GM19035 (cell line): Measurements from ENCODE around the gene TPSG1.
"Not testable (repeated sequence)": the region's sequence is repeated elsewhere in the genome, so short reads cannot be mapped to it uniquely, and the experiment has no call there.

Experiments
- ATAC-seq: cut with Tn5 transposase; IDR thresholded peaks from one replicate; pipeline ENCODE4 v1.9.1; 2021; ENCODE audit not compliant: unreplicated experiment

Gene TPSG1

GRCh38 chr16:1257561-1258224 is 32.6 kb upstream of the TPSG1 start:
- ATAC-seq: no peak

DNA sequence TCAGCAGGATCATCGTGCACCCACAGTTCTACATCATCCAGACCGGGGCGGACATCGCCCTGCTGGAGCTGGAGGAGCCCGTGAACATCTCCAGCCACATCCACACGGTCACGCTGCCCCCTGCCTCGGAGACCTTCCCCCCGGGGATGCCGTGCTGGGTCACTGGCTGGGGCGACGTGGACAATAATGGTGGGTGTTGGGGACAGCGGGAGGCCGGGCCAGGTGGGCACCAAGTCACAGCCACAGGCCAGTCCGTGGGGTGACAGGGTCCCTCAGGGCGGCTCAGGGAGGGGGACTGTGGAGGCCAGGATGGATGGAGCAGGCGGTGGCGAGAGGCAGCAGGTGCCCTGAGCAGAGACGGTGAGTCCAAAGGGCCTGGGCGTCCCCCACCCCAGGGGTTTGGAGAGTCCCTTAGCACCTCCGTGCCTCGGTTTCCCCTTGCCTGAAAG is 31.8 kb upstream of the TPSG1 start:
- no peak for ATAC-seq

DNA sequence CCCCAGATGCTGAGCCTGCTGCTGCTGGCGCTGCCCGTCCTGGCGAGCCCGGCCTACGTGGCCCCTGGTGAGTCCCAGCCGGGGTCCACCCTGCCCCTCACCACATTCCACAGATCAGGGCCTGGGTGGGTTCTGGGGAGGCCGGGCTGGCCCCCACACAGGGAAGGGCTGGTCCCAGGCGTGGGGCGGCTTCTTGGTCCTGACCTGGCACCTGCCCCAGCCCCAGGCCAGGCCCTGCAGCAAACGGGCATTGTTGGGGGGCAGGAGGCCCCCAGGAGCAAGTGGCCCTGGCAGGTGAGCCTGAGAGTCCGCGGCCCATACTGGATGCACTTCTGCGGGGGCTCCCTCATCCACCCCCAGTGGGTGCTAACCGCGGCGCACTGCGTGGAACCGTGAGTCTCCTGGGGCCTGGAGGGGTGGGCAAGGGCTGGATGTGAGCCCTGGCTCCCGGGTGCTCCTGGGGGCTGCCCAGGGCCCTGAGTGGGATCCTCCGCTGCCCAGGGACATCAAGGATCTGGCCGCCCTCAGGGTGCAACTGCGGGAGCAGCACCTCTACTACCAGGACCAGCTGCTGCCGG is 31.3 kb upstream of the TPSG1 start:
- not testable (repeated sequence) for ATAC-seq

GRCh38 chr16:1255276-1256122 is 30.4 kb upstream of the TPSG1 start, which contains the start of gene TPSD1:
TSS of gene TPSD1 (plus strand) at chr16:1256069. CDS start at chr16:1256281, 212 bp downstream.
- ATAC-seq: not testable (repeated sequence)

GRCh38 chr16:1254821-1255220 is 29.8 kb upstream of the TPSG1 start:
- ATAC-seq: not testable (repeated sequence)

DNA sequence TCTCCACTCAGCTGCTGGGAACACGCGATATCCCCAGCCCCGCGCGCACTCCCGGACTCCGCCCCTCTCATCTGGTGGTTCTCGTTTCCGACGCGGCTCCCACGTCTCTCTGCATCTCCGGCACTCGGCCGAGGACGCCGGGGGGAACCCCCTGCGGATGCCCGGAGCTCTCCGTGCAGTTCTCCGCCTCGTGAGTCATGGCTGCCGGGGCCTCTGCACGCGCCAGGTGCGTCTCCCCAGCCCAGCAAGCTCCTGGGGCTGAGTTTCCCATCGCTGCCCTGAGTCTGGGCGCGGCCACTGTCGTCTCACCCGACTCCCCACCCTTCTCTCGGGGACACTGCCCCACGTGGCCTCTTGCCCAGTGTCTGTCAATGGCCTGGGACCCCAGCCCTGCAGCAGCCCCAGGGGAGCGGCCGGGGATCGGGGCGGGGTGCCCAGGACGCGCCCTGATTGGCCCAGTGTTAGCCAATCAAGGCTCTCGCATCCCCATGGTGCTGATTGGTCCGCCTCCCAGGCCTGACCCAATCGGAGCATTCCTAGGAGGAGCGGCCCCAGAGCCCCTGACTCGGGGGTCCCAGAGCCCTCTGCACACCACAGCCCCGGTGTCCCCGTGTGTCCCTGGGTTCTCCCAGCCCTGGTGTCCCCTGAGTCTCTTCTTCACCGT is 28.8 kb upstream of the TPSG1 start:
- not testable (repeated sequence) for ATAC-seq

GRCh38 chr16:1249031-1249755 is 24.1 kb upstream of the TPSG1 start:
- ATAC-seq: not testable (repeated sequence)

DNA sequence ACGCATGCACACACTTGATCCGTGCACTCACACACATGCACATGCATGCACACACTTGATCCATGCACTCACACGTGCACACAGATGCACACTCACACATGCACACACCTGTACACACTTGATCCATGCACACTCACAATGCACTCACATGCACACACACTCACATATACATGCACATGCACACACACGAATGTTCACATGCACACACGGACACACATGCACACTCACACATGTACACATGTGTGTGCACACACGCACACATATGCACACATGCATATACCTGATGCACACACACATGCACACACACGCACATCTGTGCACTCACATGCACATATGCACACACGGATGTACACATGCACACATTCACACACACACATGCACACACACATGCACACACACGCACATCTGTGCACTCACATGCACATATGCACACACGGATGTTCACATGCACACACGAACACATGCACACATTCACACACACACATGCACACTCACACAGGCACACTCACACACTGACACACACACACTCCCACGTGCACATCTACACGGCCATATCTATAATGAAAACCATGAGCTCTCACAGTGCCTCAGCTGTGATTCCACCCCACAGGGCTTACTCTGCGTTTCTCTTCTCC is 23.0 kb upstream of the TPSG1 start:
- ATAC-seq: not testable (repeated sequence)

- ATAC-seq: no peak
Observed at GRCh38 chr16:1245452-1246020, 20.5 kb upstream of the TPSG1 start.

DNA sequence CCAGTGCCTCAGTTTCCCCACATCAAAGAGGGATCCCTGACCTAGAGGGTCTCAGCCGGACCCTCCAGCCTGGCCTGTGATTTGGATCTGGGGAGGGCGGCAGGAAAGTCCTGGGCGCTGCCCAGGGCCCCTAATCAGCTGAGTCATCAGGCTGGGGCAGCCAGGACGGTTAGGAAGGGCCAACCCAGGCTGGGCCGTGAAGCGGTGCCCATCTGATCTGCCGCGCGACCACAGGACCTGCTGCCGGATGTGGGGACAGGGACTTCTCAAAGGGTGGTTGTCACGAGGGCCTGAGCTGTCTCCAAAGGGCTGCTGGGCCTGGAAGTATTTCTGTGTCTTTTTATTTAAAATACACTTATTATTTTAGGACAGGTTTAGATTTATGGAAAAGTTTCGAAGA is 19.8 kb upstream of the TPSG1 start:
- ATAC-seq: no peak

DNA sequence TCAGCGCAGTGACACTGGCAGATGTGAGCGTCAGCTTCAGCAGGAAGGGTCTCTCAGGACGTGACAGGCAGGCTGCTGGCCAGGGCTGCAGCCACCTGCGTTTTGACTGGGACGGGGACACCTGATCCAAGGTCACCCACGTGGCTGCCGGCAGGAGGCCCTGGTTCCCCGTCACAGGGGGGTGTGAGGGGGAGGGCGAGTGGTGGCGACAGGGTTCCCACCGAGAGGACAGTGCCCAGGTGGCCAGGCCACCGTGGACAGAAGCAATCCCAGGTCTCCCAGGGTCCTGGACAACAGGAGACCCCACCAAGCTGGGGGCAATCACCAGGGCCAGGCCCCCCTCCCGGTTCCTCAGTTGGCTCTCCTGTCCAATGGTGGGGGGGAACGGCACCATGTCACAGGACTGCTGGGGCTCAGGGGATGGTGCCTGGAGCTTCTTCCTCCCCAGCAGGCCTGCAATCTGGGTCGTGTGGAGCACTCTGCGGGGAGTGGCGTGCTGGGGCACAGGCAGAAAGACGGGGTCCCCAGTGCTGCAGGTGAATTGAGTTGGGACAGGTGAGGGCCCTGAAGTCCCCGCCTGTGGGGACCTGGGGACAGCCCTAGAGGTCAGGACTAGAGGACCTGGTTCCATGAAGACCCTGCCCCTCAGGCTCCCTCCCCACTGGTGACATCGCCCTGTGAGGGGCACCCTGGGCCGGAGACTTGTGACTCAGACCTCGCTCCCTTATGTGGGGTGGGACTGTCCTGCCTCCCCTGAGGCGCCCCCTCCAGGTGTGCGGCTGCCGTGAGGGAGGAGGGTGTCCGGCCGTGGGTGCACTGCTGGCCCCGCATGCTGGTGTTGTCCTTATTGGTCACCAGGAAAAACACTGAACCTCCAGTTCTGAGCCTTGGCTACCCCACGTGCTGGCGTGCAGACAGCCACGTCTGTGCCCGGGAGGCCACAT is 19.1 kb upstream of the TPSG1 start:
- ATAC-seq: not testable (repeated sequence)

- not testable (repeated sequence) for ATAC-seq
Observed at GRCh38 chr16:1243363-1243762, 18.3 kb upstream of the TPSG1 start.

- not testable (repeated sequence) for ATAC-seq
Observed at GRCh38 chr16:1241081-1241480, 16.0 kb upstream of the TPSG1 start.

DNA sequence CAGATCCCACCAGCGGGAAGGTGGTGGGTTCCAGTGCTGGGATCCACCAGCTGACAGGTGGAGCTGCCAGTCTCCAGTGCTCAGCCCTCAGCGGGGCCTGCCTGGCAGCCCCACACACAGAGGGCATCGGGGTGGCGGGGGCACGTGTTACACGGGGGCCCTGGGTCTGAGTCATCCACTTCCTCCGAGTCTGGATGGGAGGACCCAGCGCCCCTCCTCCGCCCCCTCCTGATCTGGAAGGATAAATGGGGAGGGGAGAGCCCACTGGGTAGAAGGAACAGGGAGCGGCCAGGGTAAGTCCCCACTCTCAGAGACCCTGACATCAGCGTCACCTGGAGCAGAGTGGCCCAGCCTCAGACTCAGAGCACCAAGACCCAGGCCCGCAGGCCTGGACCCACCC is 15.4 kb upstream of the TPSG1 start, which contains the start of gene TPSAB1:
Gene TPSAB1, plus strand, starts transcription at position 270 of the 400 bp plus-strand sequence. CDS start 234 bp downstream, outside the sequence.
- ATAC-seq: not testable (repeated sequence)

- not testable (repeated sequence) for ATAC-seq
Observed at GRCh38 chr16:1239575-1239974, 14.5 kb upstream of the TPSG1 start.

DNA sequence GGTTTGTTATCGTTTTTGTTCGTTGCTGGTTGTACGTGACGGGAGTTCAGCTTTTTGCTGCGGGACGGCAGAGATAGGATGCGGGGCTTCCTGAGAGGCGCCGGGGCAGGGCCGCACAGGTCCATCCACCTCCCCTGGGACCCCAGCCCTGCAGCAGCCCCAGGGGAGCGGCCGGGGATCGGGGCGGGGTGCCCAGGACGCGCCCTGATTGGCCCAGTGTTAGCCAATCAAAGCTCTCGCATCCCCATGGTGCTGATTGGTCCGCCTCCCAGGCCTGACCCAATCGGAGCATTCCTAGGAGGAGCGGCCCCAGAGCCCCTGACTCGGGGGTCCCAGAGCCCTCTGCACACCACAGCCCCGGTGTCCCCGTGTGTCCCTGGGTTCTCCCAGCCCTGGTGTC is 13.8 kb upstream of the TPSG1 start:
- not testable (repeated sequence) for ATAC-seq

DNA sequence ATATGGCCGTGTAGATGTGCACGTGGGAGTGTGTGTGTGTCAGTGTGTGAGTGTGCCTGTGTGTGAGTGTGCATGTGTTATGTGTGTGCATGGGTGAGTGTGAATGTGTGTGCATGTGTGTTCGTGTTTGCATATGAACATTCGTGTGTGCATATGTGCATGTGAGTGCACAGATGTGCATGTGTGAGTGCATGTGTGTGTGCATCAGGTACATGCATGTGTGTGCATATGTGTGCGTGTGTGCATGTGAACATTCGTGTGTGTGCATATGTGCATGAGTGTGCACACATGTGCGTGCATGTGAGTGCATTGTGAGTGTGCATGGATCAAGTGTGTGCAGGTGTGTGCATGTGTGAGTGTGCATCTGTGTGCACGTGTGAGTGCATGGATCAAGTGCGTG is 12.9 kb upstream of the TPSG1 start:
- no peak for ATAC-seq

DNA sequence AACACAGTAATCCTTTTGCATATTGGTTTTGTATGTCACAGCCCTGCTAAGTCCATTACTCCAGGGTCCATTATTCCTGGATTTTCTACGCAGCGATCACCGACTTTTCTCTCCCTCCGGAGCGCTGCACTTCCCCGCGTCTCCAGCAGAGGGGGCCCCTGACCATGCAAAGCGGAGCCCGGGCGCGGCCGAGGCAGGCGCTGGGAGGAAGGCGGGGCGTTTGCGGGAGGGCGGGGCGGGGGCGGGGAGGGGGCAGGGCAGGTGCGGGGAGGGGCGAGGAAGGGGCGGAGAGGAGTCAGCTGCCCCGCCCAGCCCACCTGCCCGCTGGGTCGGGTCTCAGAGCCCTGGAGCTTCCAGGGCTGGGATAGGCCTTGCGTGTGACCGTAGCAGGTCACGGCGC is 11.6 kb upstream of the TPSG1 start:
- not testable (repeated sequence) for ATAC-seq
